ENCODE measurements around the gene PPP1R1C.

PPP1R1C gene

GRCh38 chr2:182115258-182115657, 129.6 kb downstream of the PPP1R1C start:
- DNase-seq, result no peak

GRCh38 chr2:182116774-182117173, 131.1 kb downstream of the PPP1R1C start:
- DNase-seq, result no peak

GRCh38 chr2:182117196-182117595, 131.5 kb downstream of the PPP1R1C start:
- no peak for DNase-seq

DNA sequence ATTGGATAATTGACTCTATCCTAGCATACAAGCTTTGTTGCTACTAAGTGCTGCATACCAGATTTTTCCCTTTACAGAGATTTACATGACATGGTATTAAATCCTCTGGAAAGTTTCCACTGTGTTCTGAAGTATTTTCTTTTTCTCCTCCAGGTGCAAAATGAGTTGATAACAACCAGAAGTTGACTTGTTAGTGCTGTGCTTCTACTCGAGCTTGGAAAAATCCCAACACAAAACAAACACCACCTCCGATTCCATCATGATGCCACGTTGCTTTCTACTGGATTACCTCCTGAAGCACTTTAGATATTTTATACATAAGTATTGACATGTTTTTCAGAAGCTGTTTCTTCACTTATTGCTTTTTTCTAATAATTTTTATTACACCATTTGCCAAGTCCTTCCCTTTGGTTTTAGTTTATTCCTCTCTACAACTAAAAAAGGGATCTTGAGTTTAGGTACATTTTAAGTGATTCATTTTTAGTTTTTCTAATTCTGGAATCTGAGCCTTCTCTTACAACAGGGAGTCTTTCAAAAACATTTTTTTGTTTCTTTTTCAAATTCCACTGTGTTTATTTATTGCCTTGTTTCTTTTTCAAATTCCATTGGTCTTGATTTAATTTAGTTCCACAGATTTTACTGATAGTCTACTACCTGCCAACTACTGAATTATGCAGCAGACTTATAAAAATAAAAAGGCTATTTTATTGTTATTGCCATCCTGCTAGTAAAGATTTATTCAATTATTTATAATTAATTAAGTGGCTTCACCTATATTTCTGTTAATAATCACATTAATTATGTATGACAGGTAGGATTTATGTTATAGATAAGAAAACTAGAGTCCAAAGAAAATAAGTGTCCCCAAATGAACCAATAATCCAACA, 143.4 kb downstream of the PPP1R1C start:
- no peak for DNase-seq

DNA sequence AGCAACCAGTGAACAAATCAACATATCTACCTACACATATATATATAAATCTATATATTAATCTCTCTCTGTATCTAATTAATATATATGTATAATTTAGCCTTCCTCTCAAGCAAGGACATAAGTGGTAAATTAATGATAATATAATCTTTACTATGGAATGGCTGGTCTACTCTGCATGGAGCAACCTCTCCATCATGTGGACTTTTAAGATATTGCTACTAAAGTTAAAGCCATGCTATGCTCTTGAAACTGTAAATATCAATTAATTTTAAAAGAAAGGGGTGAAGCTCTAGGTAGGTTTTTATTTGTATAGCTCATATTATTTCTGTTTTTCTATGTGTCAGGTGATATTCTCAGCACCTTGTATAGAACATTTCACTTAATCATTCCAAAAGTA, 147.0 kb downstream of the PPP1R1C start:
- no peak for DNase-seq

DNA sequence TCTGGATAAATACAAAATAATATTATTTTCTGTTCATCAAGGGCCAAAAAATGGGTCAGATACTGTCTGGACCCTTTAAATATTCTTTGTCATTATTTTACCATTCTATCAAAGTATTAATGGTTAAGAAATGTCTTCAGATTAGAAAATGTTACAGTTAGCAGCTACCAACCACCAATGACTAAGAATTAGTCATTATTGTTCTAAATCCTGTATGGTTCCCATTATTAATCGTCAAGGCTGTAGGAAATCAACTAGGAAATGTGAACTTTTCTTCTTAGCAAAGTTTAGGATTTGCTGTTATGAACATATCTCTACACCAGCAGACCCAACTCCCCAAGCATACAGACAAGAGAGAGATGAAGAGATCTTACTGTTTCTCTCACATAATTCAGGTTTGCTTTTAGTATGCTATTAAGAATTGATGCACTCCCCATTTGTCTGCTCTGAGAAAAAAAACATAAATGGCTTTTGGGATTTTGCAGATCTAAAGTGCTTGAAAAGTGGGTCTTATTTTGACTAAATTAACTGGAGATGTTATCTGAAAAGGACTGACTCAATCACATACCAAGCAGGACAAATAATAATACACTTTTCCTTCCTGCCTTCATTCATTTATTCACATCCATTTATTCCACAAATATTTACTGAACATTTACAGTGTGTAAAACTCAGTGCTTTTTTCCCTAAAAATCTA, 147.7 kb downstream of the PPP1R1C start:
- no peak for DNase-seq

DNA sequence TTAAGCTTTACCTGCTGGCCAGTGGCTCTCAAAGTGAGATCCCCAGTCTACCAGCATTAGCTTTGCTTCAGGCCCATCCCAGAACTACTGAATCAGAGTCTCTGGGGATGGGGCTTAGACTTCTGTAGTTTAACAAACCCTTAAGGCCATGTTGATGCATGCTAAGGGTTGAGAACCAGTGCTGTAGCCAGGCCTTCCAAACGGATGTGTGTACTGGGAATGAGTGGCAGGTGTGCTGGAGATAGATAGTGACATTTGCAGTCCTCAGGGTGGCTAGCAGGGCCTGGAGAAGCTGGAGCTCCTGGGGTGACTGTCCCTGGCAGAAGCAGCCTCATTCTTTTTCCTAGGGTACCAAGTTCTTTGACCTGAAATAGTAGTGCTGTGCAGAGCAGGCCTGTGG, 148.5 kb downstream of the PPP1R1C start:
- DNase-seq, result no peak

GRCh38 chr2:182142062-182142461, 156.4 kb downstream of the PPP1R1C start:
- no peak for DNase-seq

DNA sequence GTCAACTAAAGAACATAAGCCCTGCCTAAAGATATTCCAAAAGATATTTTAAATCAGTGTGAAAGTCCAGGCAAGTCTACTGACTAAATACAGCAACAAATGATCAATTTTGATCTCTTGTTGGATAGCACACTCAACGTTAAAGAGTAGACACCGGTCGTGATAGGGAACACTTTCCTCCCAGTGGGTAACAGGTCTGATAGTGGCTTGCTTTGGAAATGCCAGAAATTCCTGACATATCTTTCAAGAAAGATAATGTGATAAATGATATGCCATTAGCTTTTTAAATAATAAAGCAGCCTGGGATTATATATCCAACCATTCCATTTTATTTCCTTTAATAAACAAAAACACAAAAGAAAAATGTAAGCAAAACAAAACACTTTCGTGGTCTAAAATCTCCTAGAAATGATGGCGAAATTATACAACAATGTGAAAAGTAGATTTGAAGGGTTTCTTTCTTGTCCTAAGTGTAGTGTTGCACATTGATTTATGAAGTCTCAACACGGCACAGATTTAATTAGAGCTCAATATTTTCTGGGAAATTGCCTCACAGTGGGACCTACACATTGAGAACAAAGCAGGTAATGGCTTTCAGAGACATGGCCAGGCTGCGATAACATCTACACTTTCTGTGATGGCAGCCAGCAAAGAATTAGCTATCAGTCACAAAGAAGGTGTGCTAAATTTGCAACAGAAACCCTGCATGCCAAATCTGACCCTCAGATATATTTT, 158.6 kb downstream of the PPP1R1C start:
- no peak for DNase-seq

GRCh38 chr2:182144776-182145165, 159.1 kb downstream of the PPP1R1C start:
- no peak for DNase-seq

DNA sequence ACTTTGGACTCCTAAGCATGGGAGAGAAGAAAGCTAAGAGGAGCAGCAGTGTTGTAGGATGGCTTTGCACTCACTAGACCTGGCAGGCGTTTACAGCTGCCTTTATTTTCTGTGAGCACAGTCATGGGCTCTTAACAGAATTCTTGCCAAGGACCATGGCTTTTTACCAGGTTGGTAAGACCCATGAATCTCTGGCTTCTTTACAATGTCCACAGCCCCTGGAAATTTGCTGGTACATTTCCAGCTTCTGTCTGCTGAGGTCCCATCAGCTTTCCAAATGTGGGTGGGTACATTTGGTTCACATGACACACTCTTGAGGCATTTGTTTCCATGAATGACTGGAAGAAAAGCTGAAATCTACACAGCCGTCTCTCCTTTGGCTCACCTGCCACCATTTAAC, 162.7 kb downstream of the PPP1R1C start:
- DNase-seq, result no peak

DNA sequence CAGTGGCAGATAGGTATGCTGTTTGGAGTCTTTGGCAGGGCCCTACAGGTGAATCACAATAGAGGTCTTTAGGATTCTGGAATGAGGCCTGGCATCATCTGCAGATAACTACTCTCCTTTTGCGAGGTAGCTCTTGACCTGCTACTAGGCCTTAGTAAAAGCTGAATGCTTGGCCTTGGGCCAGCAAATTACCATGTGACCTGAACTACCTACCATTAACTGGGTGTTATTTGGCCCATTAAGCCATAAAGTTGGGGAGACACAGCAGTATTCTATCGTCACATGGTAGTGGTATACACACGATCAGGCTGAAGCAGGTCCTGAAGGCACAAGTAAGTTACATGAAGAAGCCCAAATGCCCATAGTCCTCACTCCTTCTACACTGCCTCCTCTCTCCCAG, 178.2 kb downstream of the PPP1R1C start:
- no peak for DNase-seq

DNA sequence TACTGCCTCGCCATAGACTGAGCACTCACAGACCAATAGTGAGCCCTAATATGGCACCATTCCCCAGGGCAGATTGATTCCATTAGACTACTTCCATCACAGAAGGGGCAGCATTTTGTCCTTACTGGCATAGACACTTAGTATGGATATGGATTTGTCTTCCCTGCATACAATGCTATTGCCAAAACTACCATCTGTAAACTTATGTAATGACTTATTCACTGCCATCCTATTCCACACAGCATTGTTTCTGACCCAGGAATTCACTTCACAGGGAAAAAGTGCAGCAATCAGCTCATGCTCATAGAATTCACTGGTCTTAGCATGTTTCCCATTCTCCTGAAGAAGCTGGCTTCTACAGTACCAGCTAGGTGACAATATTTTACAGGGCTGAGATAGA, 179.0 kb downstream of the PPP1R1C start:
- no peak for DNase-seq

DNA sequence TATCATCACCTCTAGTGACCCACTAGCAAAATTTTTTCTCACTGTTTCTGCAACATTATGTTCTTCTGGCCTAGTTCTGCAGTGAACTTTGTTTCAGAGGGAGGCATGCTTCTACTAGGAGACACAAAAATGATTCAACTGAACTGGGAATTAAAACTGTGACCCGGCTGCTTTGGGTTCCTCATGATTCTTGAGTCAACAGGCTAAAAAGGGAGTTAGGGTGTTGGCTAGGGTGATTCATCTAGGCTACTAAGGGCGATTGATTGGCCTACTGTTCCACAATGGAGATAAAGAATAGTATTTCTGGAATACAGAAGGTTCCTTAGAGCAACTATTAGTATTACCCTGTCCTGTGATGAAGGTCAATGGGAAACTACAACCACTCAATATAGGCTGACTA, 179.5 kb downstream of the PPP1R1C start:
- DNase-seq, result no peak

DNA sequence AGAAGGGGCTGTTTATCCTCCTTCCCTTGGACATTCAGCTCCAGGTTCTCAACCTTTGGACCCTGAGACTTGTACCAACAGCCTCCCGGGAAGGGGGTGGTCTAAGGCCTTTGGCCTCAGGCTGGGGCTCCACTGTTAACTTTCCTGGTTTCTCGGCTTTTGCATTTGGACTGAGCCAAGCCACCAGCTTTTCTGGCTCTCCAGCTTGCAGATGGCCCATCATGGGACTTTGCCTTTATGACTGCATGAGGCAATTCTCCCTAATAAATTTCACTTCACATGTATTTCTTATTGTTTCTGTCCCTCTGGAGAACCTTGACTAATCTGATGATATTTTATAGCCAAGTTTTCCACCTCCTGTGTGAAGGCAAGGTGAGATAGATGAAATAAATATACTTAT, 180.8 kb downstream of the PPP1R1C start:
- DNase-seq, result no peak

DNA sequence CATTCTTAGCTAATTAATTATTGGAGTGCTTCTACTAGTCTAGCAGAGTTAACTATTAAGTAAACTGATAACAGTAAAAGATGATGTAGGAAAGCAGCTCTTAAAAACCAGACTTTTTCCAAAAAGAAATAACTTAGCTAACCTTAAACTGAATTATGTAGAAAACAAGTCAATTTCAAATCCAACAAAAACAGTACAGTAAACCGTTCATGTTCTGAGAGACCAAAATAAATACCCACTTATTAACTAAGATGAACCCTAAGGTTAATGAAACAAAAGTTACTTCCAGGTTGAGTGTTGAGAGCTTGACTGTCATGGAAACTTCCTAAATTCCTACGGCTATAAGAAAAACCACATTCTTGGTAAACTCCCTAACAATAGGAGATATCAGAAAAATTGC, 181.2 kb downstream of the PPP1R1C start:
- DNase-seq, result no peak
